H1 (cell line): ENCODE data around the gene GCLC. TPM values are rescaled to one million over a fixed set of nuclear protein-coding genes. Genes with fewer than 3 reads are reported as not detected.

Source experiments
- CREB1 ChIP-seq: IDR thresholded peaks from 2 replicates; pipeline ENCODE4 v1.6.1; 2012; ENCODE audit warnings: inconsistent platforms
- E2F6 ChIP-seq: IDR thresholded peaks from 2 replicates; pipeline ENCODE4 v1.6.1; 2012; ENCODE audit warnings: inconsistent platforms
- EGR1 ChIP-seq: IDR thresholded peaks from 2 replicates; pipeline ENCODE4 v1.6.1; 2011; ENCODE audit warnings: low read depth, low read length, borderline replicate concordance
- EP300 ChIP-seq, 2 experiments: IDR thresholded peaks; 1 replicate in 1 of 2; 2 replicates in 1 of 2; pipeline ENCODE4 v1.6.1; 2011 to 2012; ENCODE audit warnings: low read depth in 2 of 2, low read length in 2 of 2, mild to moderate bottlenecking in 2 of 2, borderline replicate concordance in 1 of 2, inconsistent platforms in 1 of 2, moderate library complexity in 1 of 2
- HDAC6 ChIP-seq: IDR thresholded peaks from one replicate; pipeline ENCODE4 v1.7.1; 2012; ENCODE audit warnings: low read depth, mild to moderate bottlenecking, inconsistent platforms, low read length, moderate library complexity
- SAP30 ChIP-seq: fragments of 300-600 bp; sonication (generic); IDR thresholded peaks from 2 replicates; pipeline ENCODE4 v1.7.1; 2012; ENCODE audit warnings: low read length, moderate library complexity, mild to moderate bottlenecking, inconsistent platforms; ENCODE audit not compliant: insufficient read depth, insufficient replicate concordance
- TBP ChIP-seq: IDR thresholded peaks from 2 replicates; pipeline ENCODE4 v1.6.1; 2011; ENCODE audit warnings: low read depth, low read length, improper control_type of control experiment
- polyA plus RNA-seq, 7 experiments: library from polyadenylated mRNA; depleted of rRNA in 3 of 7; stranded (reverse) in 5 of 7; unstranded in 2 of 7; fragments of >200 nt in 5 of 7; fragments of 200-250 nt in 2 of 7; gene quantifications; 1 replicate in 5 of 7; 2 replicates in 1 of 7; 4 replicates in 1 of 7; pipeline versions ENCODE4 v1.2.1 to v1.2.3, GENCODE V29; 2011 to 2013; ENCODE audit warnings: missing spikeins in 2 of 7, mixed read lengths in 2 of 7
- total RNA-seq: library from RNA; stranded (reverse); fragmentation: NEBNext Ultra II Directional; extraction: Animal tissue kit (Norgen Biotek cat#: 25700); gene quantifications from 2 replicates; pipeline ENCODE4 v1.2.1, GENCODE V29; 2021

GCLC gene
- total and polyA plus RNA-seq, 2 of the 8 experiments (the other 6 are each of a cell fraction or from before 2014, with no cell fraction given), result 15.8 to 54.0 TPM

GRCh38 chr6:53540129-53540692, 4.7 kb downstream of the GCLC start (continued):
- no peak for TF ChIP-seq SAP30
- no peak for TF ChIP-seq EGR1
- TF ChIP-seq HDAC6, result no peak
- TF ChIP-seq CREB1, result no peak
- no peak for TF ChIP-seq TBP
- no peak for TF ChIP-seq EP300 (IDR thresholded peaks at IDR 0.05; ENCODE audit: borderline replicate concordance in 1 of 2, low read depth in 2 of 2, low read length in 2 of 2)
- no peak for TF ChIP-seq E2F6
